ENCODE measurements around the gene RGS1.

The RGS1 gene

DNA sequence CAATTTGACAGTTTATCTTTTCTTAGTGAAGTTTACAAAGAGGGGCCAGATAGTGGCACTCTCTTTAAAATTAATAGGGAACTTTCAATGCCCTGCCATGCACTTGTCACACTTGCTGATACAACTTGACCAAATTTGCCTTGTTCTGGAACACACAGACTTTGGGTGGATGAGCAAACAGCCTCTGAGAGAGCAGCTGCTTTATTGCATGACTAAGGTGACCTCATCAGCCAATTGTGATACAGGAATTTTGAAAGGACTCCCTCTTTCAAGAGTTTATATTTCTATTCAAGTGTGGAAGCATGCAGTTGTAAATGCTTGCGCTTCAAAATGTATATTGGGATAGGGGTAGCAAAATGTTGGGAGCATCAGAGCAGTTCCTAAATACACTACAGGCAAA is 2.1 kb upstream of the RGS1 start:
- no peak for TF ChIP-seq TAF1 (IDR thresholded peaks at IDR 0.05; ENCODE audit: borderline replicate concordance, insufficient read depth, low read length)
- TF ChIP-seq FOXP2 (optimal IDR thresholded peaks at IDR 0.05; ENCODE audit: borderline replicate concordance, extremely low read depth, extremely low read length, insufficient read depth): no peak
- TF ChIP-seq POLR2AphosphoS5 (IDR thresholded peaks at IDR 0.05; ENCODE audit: low read depth, low read length): no peak
- no peak for TF ChIP-seq SIN3A (IDR thresholded peaks at IDR 0.05; ENCODE audit: borderline replicate concordance, insufficient read depth, low read length)
- TF ChIP-seq, protein P1, sequence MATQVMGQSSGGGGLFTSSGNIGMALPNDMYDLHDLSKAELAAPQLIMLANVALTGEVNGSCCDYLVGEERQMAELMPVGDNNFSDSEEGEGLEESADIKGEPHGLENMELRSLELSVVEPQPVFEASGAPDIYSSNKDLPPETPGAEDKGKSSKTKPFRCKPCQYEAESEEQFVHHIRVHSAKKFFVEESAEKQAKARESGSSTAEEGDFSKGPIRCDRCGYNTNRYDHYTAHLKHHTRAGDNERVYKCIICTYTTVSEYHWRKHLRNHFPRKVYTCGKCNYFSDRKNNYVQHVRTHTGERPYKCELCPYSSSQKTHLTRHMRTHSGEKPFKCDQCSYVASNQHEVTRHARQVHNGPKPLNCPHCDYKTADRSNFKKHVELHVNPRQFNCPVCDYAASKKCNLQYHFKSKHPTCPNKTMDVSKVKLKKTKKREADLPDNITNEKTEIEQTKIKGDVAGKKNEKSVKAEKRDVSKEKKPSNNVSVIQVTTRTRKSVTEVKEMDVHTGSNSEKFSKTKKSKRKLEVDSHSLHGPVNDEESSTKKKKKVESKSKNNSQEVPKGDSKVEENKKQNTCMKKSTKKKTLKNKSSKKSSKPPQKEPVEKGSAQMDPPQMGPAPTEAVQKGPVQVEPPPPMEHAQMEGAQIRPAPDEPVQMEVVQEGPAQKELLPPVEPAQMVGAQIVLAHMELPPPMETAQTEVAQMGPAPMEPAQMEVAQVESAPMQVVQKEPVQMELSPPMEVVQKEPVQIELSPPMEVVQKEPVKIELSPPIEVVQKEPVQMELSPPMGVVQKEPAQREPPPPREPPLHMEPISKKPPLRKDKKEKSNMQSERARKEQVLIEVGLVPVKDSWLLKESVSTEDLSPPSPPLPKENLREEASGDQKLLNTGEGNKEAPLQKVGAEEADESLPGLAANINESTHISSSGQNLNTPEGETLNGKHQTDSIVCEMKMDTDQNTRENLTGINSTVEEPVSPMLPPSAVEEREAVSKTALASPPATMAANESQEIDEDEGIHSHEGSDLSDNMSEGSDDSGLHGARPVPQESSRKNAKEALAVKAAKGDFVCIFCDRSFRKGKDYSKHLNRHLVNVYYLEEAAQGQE (IDR thresholded peaks at IDR 0.05; ENCODE audit: insufficient read depth in 1 of 2, low read depth in 2 of 2, low read length in 2 of 2): no peak

DNA sequence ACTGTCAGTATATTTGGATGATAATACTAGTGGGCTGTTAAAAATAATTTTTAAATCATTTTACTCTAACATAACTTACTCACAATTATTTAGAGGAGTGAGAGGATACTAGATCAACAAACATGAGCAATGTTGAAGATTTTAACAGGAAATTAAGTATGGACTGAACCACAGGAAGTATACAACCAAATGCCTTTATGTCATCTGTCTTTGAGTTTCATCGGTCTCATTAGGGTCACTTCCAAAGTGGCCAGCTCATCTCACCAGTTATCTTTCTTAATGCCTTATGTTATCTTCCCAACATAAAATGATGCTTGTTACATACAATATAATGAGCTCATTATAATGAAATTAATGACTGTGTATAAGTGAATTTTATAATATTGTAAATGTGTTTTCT is 1.5 kb upstream of the RGS1 start:
- no peak for TF ChIP-seq FOXP2 (optimal IDR thresholded peaks at IDR 0.05; ENCODE audit: borderline replicate concordance, extremely low read depth, extremely low read length, insufficient read depth)

DNA sequence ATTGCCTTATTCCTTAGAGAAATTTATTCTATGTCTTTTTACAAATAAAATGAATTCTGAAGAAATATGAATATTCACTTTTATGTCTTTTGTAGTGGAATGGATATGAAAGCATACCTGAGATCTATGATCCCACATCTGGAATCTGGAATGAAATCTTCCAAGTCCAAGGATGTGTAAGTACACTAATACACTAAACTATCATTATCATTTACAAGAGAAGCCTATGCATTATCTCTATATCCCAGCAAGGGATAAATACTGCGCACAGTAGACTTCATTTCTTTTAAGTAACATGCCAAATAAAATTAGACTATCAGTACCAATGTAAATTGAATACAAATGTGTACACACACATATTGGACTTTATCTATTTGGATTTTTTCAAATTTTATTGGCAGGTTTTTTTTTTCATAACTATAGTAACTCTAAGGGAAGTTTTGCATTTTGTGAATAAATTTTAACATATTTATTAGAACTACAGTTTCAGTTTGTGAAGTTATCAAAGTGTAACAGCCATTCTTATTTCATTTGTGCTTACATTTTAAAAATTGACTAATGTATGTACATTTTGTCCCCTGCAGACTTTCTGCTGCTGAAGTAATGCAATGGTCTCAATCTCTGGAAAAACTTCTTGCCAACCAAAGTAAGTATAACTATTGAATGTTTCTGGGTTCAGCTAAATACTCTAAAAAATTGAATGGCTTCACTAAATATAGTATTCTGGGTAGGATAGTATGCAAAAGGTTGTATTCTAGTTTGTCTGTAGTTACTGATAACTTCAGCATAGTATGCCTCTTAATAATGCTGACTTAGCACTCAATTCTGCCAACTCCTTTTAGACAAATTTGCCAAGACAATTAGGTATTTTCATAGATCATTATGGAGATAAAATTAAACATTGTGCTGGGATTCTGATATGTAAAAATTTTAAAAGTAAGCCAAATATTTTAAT is 894 bp downstream of the RGS1 start:
- TF ChIP-seq SIN3A (IDR thresholded peaks at IDR 0.05; ENCODE audit: borderline replicate concordance, insufficient read depth, low read length) (no peak), FOXP2 (optimal IDR thresholded peaks at IDR 0.05; ENCODE audit: borderline replicate concordance, extremely low read depth, extremely low read length, insufficient read depth) (no peak), TAF1 (IDR thresholded peaks at IDR 0.05; ENCODE audit: borderline replicate concordance, insufficient read depth, low read length) (no peak), POLR2AphosphoS5 (IDR thresholded peaks at IDR 0.05; ENCODE audit: low read depth, low read length) (no peak)
- TF ChIP-seq, protein P1 (IDR thresholded peaks at IDR 0.05; ENCODE audit: insufficient read depth in 1 of 2, low read depth in 2 of 2, low read length in 2 of 2): no peak

DNA sequence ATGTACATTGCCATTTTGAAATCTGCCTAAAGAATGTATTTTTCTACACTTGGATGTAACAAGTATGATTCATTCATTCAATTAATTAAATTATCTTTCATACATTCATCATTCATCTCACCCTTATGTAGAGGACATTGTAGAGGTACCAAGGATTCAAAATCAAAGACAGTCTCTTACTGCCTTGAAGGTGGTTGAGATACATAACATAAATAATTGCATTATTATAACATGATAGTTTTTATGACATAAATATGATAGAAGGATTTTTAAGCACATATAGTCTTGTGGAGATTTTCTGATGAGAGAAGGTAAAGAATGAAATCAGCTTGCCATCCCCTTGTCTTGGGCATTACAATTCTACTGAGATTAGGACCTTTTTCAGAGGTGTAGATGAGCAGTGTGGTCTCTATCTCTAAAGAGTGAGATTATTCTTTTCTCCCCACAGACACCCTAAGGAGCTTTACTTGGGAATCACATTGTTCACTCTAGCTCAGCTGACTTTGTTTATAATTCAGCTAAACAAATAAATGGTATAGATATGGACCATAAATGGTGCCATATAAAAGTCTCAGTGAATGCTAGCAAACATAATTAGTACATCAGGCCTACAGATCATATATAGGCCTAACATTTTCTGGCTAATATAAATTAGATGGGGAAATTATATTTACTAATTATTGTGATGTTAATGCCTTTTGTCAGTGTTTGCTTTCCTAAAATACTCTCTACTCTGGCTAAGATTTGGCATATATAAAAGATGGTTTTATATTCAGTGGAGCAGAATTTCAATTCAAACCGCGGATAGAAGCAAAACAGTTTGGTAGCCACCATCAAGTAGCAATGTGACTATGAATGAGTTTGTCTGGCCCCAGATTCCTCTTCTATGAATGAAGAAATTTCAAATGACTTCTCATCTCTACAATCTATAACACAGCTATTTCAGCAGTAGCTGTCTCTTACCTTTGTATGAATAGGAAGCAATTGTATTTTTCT is 1.9 kb downstream of the RGS1 start:
- TF ChIP-seq TAF1 (IDR thresholded peaks at IDR 0.05; ENCODE audit: borderline replicate concordance, insufficient read depth, low read length): no peak
- no peak for TF ChIP-seq SIN3A (IDR thresholded peaks at IDR 0.05; ENCODE audit: borderline replicate concordance, insufficient read depth, low read length)
- TF ChIP-seq POLR2AphosphoS5 (IDR thresholded peaks at IDR 0.05; ENCODE audit: low read depth, low read length): no peak
- no peak for TF ChIP-seq FOXP2 (optimal IDR thresholded peaks at IDR 0.05; ENCODE audit: borderline replicate concordance, extremely low read depth, extremely low read length, insufficient read depth)
- TF ChIP-seq, protein P1 (IDR thresholded peaks at IDR 0.05; ENCODE audit: insufficient read depth in 1 of 2, low read depth in 2 of 2, low read length in 2 of 2): no peak

DNA sequence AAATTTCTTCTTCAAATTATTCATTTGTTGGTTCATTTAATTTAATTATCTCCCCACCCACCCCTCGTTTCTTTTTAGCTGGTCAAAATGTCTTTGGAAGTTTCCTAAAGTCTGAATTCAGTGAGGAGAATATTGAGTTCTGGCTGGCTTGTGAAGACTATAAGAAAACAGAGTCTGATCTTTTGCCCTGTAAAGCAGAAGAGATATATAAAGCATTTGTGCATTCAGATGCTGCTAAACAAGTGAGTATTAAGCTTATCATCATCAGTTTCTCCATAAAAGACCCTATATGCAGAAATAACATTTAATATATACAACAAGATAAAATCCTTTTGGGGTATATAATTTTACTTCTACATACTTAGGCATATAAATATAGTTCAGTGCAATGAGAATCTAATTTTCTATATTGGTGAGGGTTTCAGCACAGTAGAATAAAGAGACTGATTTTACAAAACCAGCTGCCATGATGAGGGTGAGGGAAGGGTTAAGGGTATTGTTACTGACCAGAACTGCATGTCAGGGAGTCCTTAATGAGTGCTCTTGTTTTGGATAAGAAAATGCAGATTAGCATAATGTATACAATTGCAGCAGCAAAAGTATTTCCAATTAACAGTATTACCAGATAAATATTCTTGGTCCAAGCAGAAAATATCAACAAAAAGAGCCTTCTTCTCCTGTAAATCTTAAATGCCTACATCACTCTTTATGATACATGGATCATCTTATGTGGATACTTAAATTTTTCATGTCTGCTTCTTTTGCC is 2.8 kb downstream of the RGS1 start:
- TF ChIP-seq SIN3A (IDR thresholded peaks at IDR 0.05; ENCODE audit: borderline replicate concordance, insufficient read depth, low read length) (no peak), FOXP2 (optimal IDR thresholded peaks at IDR 0.05; ENCODE audit: borderline replicate concordance, extremely low read depth, extremely low read length, insufficient read depth) (no peak), TAF1 (IDR thresholded peaks at IDR 0.05; ENCODE audit: borderline replicate concordance, insufficient read depth, low read length) (no peak), POLR2AphosphoS5 (IDR thresholded peaks at IDR 0.05; ENCODE audit: low read depth, low read length) (no peak)
- TF ChIP-seq, protein P1 (IDR thresholded peaks at IDR 0.05; ENCODE audit: insufficient read depth in 1 of 2, low read depth in 2 of 2, low read length in 2 of 2): no peak
